H9 (cell line): ENCODE results near the gene DNAJC1. TPM values are rescaled to one million over a fixed set of nuclear protein-coding genes. Genes with fewer than 3 reads are reported as not detected.
A peak's percentile ranks its signal among the peaks of the same experiment; 100 is the strongest.

Source experiments
- DNase-seq: peaks from one replicate; pipeline ENCODE4 v3.0.0-alpha.2; 2017
- H2AFZ ChIP-seq: one replicate; pipeline ENCODE4 v1.6.1; 2013; ENCODE audit warnings: mild to moderate bottlenecking, low read length, control low read depth, moderate library complexity
- H2AK5ac ChIP-seq: 2 replicates; pipeline ENCODE4 v1.6.1; 2013; ENCODE audit warnings: low read length, control low read depth, mixed read lengths; ENCODE audit not compliant: insufficient read length
- H2BK120ac ChIP-seq: one replicate; pipeline ENCODE4 v1.6.1; 2013; ENCODE audit warnings: low read depth, mild to moderate bottlenecking, low read length, control low read depth, inconsistent platforms; ENCODE audit not compliant: poor library complexity, severe bottlenecking
- H2BK12ac ChIP-seq: 2 replicates; pipeline ENCODE4 v1.6.1; 2013; ENCODE audit warnings: low read length, control low read depth, mixed read lengths, low read depth; ENCODE audit not compliant: insufficient read length
- H2BK15ac ChIP-seq: 2 replicates; pipeline ENCODE4 v1.6.1; 2013; ENCODE audit warnings: low read depth, low read length, control low read depth
- H2BK20ac ChIP-seq: one replicate; pipeline ENCODE4 v1.6.1; 2013; ENCODE audit warnings: low read depth, mild to moderate bottlenecking, low read length, control low read depth, inconsistent platforms; ENCODE audit not compliant: poor library complexity, severe bottlenecking
- H2BK5ac ChIP-seq: 2 replicates; pipeline ENCODE4 v1.6.1; 2013; ENCODE audit warnings: low read length, control low read depth, mixed read lengths; ENCODE audit not compliant: insufficient read length
- H3K14ac ChIP-seq: 2 replicates; pipeline ENCODE4 v1.6.1; 2013; ENCODE audit warnings: low read length, control low read depth; ENCODE audit not compliant: insufficient read depth
- H3K18ac ChIP-seq: 2 replicates; pipeline ENCODE4 v1.6.1; 2013; ENCODE audit warnings: low read depth, mild to moderate bottlenecking, mixed read lengths, low read length, control low read depth; ENCODE audit not compliant: insufficient read length
- H3K23ac ChIP-seq: 2 replicates; pipeline ENCODE4 v1.6.1; 2013; ENCODE audit warnings: low read length, control low read depth, mixed read lengths, low read depth; ENCODE audit not compliant: insufficient read length
- H3K23me2 ChIP-seq: 2 replicates; pipeline ENCODE4 v1.6.1; 2013; ENCODE audit warnings: low read depth, mild to moderate bottlenecking, mixed read lengths, low read length, control low read depth; ENCODE audit not compliant: insufficient read length, poor library complexity, severe bottlenecking
- H3K27ac ChIP-seq: 2 replicates; pipeline ENCODE4 v1.5.1; 2013; ENCODE audit warnings: low read length, control low read depth, mixed read lengths, low read depth; ENCODE audit not compliant: insufficient read length
- H3K27me3 ChIP-seq: 2 replicates; pipeline ENCODE4 v1.6.1; 2013; ENCODE audit warnings: low read length, control low read depth, inconsistent platforms; ENCODE audit not compliant: insufficient read depth
- H3K4ac ChIP-seq: 2 replicates; pipeline ENCODE4 v1.6.1; 2013; ENCODE audit warnings: low read depth, mild to moderate bottlenecking, control low read depth, inconsistent platforms, low read length, moderate library complexity
- H3K4me1 ChIP-seq: 2 replicates; pipeline ENCODE4 v1.6.1; 2013; ENCODE audit warnings: low read length, control low read depth, inconsistent platforms; ENCODE audit not compliant: insufficient read depth
- H3K4me2 ChIP-seq: 2 replicates; pipeline ENCODE4 v1.6.1; 2013; ENCODE audit warnings: low read length, control low read depth, mixed read lengths; ENCODE audit not compliant: insufficient read length, insufficient read depth
- H3K56ac ChIP-seq: 2 replicates; pipeline ENCODE4 v1.6.1; 2013; ENCODE audit warnings: low read depth, mild to moderate bottlenecking, mixed read lengths, low read length, control low read depth; ENCODE audit not compliant: insufficient read length
- H3K79me1 ChIP-seq: 2 replicates; pipeline ENCODE4 v1.6.1; 2013; ENCODE audit warnings: low read depth, mild to moderate bottlenecking, moderate library complexity, low read length, control low read depth, inconsistent platforms; ENCODE audit not compliant: insufficient read depth, poor library complexity, severe bottlenecking
- H3K79me2 ChIP-seq: 2 replicates; pipeline ENCODE4 v1.6.1; 2013; ENCODE audit warnings: low read length, control low read depth, inconsistent platforms; ENCODE audit not compliant: insufficient read depth
- H3K9ac ChIP-seq: 2 replicates; pipeline ENCODE4 v1.6.1; 2013; ENCODE audit warnings: low read length, control low read depth, mixed read lengths; ENCODE audit not compliant: insufficient read length; ENCODE audit errors: extremely low read depth
- H3K9me3 ChIP-seq: one replicate; pipeline ENCODE4 v1.6.1; 2013; ENCODE audit warnings: low read depth, low read length, inconsistent platforms; ENCODE audit not compliant: control insufficient read depth
- H3T11ph ChIP-seq: one replicate; pipeline ENCODE4 v1.6.1; 2013; ENCODE audit warnings: mild to moderate bottlenecking, low read length, control low read depth, inconsistent platforms
- H4K20me1 ChIP-seq: one replicate; pipeline ENCODE4 v1.6.1; 2013; ENCODE audit not compliant: control insufficient read depth, insufficient read length, insufficient read depth
- H4K5ac ChIP-seq: 2 replicates; pipeline ENCODE4 v1.6.1; 2013; ENCODE audit warnings: low read depth, mild to moderate bottlenecking, mixed read lengths, low read length, control low read depth; ENCODE audit not compliant: insufficient read length
- H4K8ac ChIP-seq: replicated peaks from 2 replicates; pipeline ENCODE4 v1.6.1; 2013; ENCODE audit warnings: low read length, control low read depth, mixed read lengths, low read depth; ENCODE audit not compliant: insufficient read length
- H4K91ac ChIP-seq: 2 replicates; pipeline ENCODE4 v1.6.1; 2013; ENCODE audit warnings: low read depth, mild to moderate bottlenecking, moderate library complexity, mixed read lengths, low read length, control low read depth; ENCODE audit not compliant: insufficient read length
- H3K27ac Mint-ChIP-seq, 3 experiments: 2 replicates in 2 of 3; 3 replicates in 1 of 3; pipeline ENCODE4 v1.8.0; 2020 to 2021; ENCODE audit warnings: mixed read lengths in 3 of 3, mild to moderate bottlenecking in 1 of 3, moderate library complexity in 1 of 3
- H3K27me3 Mint-ChIP-seq: 2 replicates; pipeline ENCODE4 v1.8.0; 2021; ENCODE audit warnings: low read depth, mild to moderate bottlenecking, moderate library complexity, mixed read lengths
- H3K36me3 Mint-ChIP-seq, 3 experiments: 2 replicates in 2 of 3; 3 replicates in 1 of 3; pipeline ENCODE4 v1.8.0; 2020 to 2021; ENCODE audit warnings: low read depth in 3 of 3, mixed read lengths in 3 of 3; ENCODE audit not compliant: insufficient read depth in 1 of 3
- H3K4me1 Mint-ChIP-seq, 2 experiments: 2 replicates each; pipeline ENCODE4 v1.8.0; 2020; ENCODE audit warnings: mixed read lengths in 2 of 2
- H3K4me3 Mint-ChIP-seq, 2 experiments: 2 replicates in 1 of 2; 3 replicates in 1 of 2; pipeline ENCODE4 v1.8.0; 2020 to 2021; ENCODE audit warnings: mild to moderate bottlenecking in 2 of 2, mixed read lengths in 2 of 2, moderate library complexity in 1 of 2
- H3K9me3 Mint-ChIP-seq, 2 experiments: 2 replicates in 1 of 2; 3 replicates in 1 of 2; pipeline ENCODE4 v1.8.0; 2020; ENCODE audit warnings: mild to moderate bottlenecking in 2 of 2, mixed read lengths in 2 of 2, moderate library complexity in 1 of 2
- WGBS: extraction: QIAGEN DNeasy Blood & Tissue Kit; methylation state at CpG from one replicate; pipeline ENCODE4 v1.1.7; 2013; ENCODE audit warnings: missing lambda C conversion rate, low lambda C conversion rate, mixed read lengths; ENCODE audit not compliant: insufficient read length; ENCODE audit errors: extremely low coverage; 5-methylcytosine and 5-hydroxymethylcytosine counted together
- total RNA-seq: library from RNA; stranded (reverse); gene quantifications from 2 replicates; pipeline ENCODE4 v1.2.1, GENCODE V29; 2021
- TF ChIP-seq, protein P1 (sequence below): fragments of 200-600 bp; sonication (generic); conservative IDR thresholded peaks from 3 replicates; pipeline ENCODE4 v1.8.0; 2021; ENCODE audit warnings: antibody characterized with exemption, mild to moderate bottlenecking

Gene DNAJC1
- total RNA-seq, 1 experiment from 2014 or later: 11.2 TPM

DNA sequence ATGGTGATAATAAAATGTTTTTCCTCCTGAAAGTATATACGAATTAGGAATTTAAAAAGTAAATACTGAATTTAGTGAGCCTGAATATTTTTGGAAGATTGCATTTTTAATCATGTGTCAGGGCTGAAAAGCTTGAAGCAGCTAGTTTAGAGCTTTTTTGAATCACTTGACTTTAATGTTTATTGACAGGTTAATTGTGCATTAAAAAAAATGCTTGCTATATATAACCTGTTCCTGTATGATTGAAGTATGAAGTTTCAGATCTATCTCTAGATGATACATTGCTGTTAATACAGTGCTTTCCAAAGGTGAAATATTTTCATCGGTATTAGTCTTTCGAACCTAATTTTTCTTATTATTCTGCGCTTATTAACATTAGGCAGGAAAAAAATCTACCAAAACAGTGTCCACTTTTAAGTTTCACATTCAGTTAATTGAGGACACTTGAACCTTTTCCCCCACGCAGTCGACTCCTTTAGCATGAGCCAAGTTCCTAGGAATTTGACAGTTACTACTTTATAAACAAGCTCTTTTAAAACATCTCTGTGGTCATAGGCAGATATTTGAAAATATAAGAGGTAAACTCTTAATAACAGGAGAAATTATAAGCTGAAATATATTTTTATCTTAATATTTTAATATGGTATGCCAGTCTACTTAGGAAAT, 282.4 kb downstream of the DNAJC1 start:
- Histone ChIP-seq H3K79me2 (no peaks in the 10 kb centered on the region), H3K56ac (no peak overlapping the region), H3K14ac (no peak overlapping the region), H3K4ac (no peak overlapping the region), H3K4me1 (no peaks in the 10 kb centered on the region; the same call in 1 of the 2 replicates), H4K5ac (no peak overlapping the region), H3K27ac (no peak overlapping the region), H3K18ac (no peak overlapping the region), H2BK15ac (no peak overlapping the region), H2BK120ac (no peak overlapping the region), H2BK5ac (no peak overlapping the region), H3K27me3 (no peaks in the 10 kb centered on the region), H3T11ph (no peak overlapping the region), H2BK12ac (no peak overlapping the region), H2AFZ (no peak overlapping the region), H3K23ac (no peak overlapping the region), H2BK20ac (no peak overlapping the region), H3K4me2 (no peak overlapping the region), H4K20me1 (no peaks in the 10 kb centered on the region), H2AK5ac (no peak overlapping the region), H3K23me2 (no peaks in the 10 kb centered on the region), H4K91ac (no peak overlapping the region), H3K9me3 (no peaks in the 10 kb centered on the region), H4K8ac (no peak overlapping the region), H3K79me1 (no peaks in the 10 kb centered on the region), H3K9ac (no peak overlapping the region)
- Mint-ChIP-seq H3K27me3 (no peaks in the 10 kb centered on the region), H3K4me3 (no peak overlapping the region), H3K4me1 (peaks cover 26 to 27% of the 10 kb centered on the region in 2 experiments), H3K36me3 (peaks cover 0 to 25% (median 8%) of the 10 kb centered on the region in 3 experiments; a peak in 3 of 7 replicates), H3K27ac (peak overlapping the region in 2 of 3 experiments; percentile 33 to 74; a peak in 2 of 7 replicates), H3K9me3 (no peaks in the 10 kb centered on the region)
- no peak for DNase-seq
- WGBS: 100% methylated on average over 1 of the region's 6 CpGs
- TF ChIP-seq, protein P1, sequence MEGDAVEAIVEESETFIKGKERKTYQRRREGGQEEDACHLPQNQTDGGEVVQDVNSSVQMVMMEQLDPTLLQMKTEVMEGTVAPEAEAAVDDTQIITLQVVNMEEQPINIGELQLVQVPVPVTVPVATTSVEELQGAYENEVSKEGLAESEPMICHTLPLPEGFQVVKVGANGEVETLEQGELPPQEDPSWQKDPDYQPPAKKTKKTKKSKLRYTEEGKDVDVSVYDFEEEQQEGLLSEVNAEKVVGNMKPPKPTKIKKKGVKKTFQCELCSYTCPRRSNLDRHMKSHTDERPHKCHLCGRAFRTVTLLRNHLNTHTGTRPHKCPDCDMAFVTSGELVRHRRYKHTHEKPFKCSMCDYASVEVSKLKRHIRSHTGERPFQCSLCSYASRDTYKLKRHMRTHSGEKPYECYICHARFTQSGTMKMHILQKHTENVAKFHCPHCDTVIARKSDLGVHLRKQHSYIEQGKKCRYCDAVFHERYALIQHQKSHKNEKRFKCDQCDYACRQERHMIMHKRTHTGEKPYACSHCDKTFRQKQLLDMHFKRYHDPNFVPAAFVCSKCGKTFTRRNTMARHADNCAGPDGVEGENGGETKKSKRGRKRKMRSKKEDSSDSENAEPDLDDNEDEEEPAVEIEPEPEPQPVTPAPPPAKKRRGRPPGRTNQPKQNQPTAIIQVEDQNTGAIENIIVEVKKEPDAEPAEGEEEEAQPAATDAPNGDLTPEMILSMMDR: no peak
